Liver (tissue), 9 donors: Measurements from ENCODE around the gene LDLR. TPM values are rescaled to one million over a fixed set of nuclear protein-coding genes. Genes with fewer than 3 reads are reported as not detected.

Experiments
- DNase-seq: peaks from one replicate; pipeline ENCODE4 v3.0.0-alpha.2; 2017; ENCODE audit warnings: low spot score
- H3K27ac ChIP-seq, 2 donors: one replicate each; pipeline ENCODE4 v1.7.0; 2013; ENCODE audit warnings: inconsistent platforms in 2 of 2, low read length in 2 of 2, control low read depth in 1 of 2, low read depth in 1 of 2, mild to moderate bottlenecking in 1 of 2
- H3K27me3 ChIP-seq, 4 donors: one replicate each; pipeline versions ENCODE4 v1.6.1 to v1.7.0; 2013; ENCODE audit warnings: low read length in 3 of 4, inconsistent platforms in 1 of 4, mild to moderate bottlenecking in 1 of 4, moderate library complexity in 1 of 4; ENCODE audit not compliant: control insufficient read depth in 4 of 4, insufficient read depth in 4 of 4
- H3K36me3 ChIP-seq, 4 donors: one replicate each; pipeline versions ENCODE4 v1.6.1 to v1.7.0; 2013; ENCODE audit warnings: low read length in 3 of 4, mild to moderate bottlenecking in 3 of 4, low read depth in 1 of 4, moderate library complexity in 1 of 4; ENCODE audit not compliant: control insufficient read depth in 4 of 4, insufficient read depth in 3 of 4
- H3K4me1 ChIP-seq, 4 donors: one replicate each; pipeline versions ENCODE4 v1.6.1 to v1.7.0; 2013; ENCODE audit warnings: low read length in 3 of 4, mild to moderate bottlenecking in 3 of 4, moderate library complexity in 1 of 4; ENCODE audit not compliant: control insufficient read depth in 4 of 4, insufficient read depth in 4 of 4
- H3K4me3 ChIP-seq, 3 donors: one replicate each; pipeline versions ENCODE4 v1.6.1 to v1.7.0; 2013; ENCODE audit warnings: low read length in 3 of 3, control low read depth in 1 of 3, low read depth in 1 of 3, mild to moderate bottlenecking in 1 of 3
- H3K9ac ChIP-seq, 2 donors: one replicate each; pipeline ENCODE4 v1.7.0; 2013; ENCODE audit warnings: low read length in 2 of 2, mild to moderate bottlenecking in 2 of 2, moderate library complexity in 2 of 2, control low read depth in 1 of 2, low read depth in 1 of 2
- H3K9me3 ChIP-seq, 4 donors: one replicate each; pipeline versions ENCODE4 v1.6.1 to v1.7.0; 2013; ENCODE audit warnings: low read length in 3 of 4; ENCODE audit not compliant: control insufficient read depth in 4 of 4
- EGR1 ChIP-seq, 2 donors: IDR thresholded peaks; 2 replicates each; pipeline ENCODE4 v1.6.1; 2016 to 2018; ENCODE audit warnings: antibody characterized with exemption in 2 of 2, low read depth in 2 of 2
- FOXA1 ChIP-seq: IDR thresholded peaks from 2 replicates; pipeline ENCODE4 v1.6.1; 2016; ENCODE audit warnings: antibody characterized with exemption
- FOXA2 ChIP-seq: IDR thresholded peaks from 2 replicates; pipeline ENCODE4 v1.6.1; 2016; ENCODE audit warnings: antibody characterized with exemption
- GABPA ChIP-seq, 2 donors: IDR thresholded peaks in 1 of 2; conservative IDR thresholded peaks in 1 of 2; 2 replicates each; pipeline ENCODE4 v1.6.1; 2016; ENCODE audit warnings: antibody characterized with exemption in 2 of 2, mild to moderate bottlenecking in 1 of 2, moderate library complexity in 1 of 2
- HNF4A ChIP-seq, 2 donors: conservative IDR thresholded peaks; 2 replicates each; pipeline ENCODE4 v1.6.1; 2016; ENCODE audit warnings: antibody characterized with exemption in 2 of 2, mild to moderate bottlenecking in 2 of 2
- HNF4G ChIP-seq: IDR thresholded peaks from 2 replicates; pipeline ENCODE4 v1.6.1; 2016; ENCODE audit warnings: antibody characterized with exemption
- NR2F2 ChIP-seq: IDR thresholded peaks from 2 replicates; pipeline ENCODE4 v1.6.1; 2016; ENCODE audit warnings: antibody characterized with exemption
- RAD21 ChIP-seq, 2 donors: IDR thresholded peaks; 2 replicates each; pipeline ENCODE4 v1.6.1; 2016; ENCODE audit warnings: antibody characterized with exemption in 2 of 2, mild to moderate bottlenecking in 2 of 2
- RXRA ChIP-seq, 2 donors: IDR thresholded peaks; 2 replicates each; pipeline ENCODE4 v1.6.1; 2017 to 2018; ENCODE audit warnings: antibody characterized with exemption in 2 of 2, mild to moderate bottlenecking in 1 of 2
- SP1 ChIP-seq: IDR thresholded peaks from 2 replicates; pipeline ENCODE4 v1.6.1; 2018; ENCODE audit warnings: antibody characterized with exemption, mild to moderate bottlenecking
- WGBS: extraction: QIAGEN DNeasy Blood & Tissue Kit; methylation state at CpG from one replicate; pipeline ENCODE4 v1.1.7; 2013; 5-methylcytosine and 5-hydroxymethylcytosine counted together
- polyA plus RNA-seq, 2 donors: library from polyadenylated mRNA; stranded (reverse) in 1 of 2; unstranded in 1 of 2; fragments of 200-250 nt in 1 of 2; fragments of >200 nt in 1 of 2; fragmentation: Nextera tagmentation in 1 of 2; extraction: Ambion mirVana in 1 of 2; gene quantifications; one replicate each; pipeline versions ENCODE4 v1.2.1 to v1.2.3, GENCODE V29; 2013 to 2015
- total RNA-seq, 2 donors: library from RNA; depleted of rRNA; stranded (reverse); fragments of >200 nt; gene quantifications; one replicate each; pipeline ENCODE4 v1.2.3, GENCODE V29; 2014
- TF ChIP-seq, protein P1 (sequence below): IDR thresholded peaks from 2 replicates; pipeline ENCODE4 v1.6.1; 2016; ENCODE audit warnings: antibody characterized with exemption
- TF ChIP-seq, protein P2 (sequence below): fragments of 150-350 bp; IDR thresholded peaks from 2 replicates; pipeline ENCODE4 v1.5.1; 2017; ENCODE audit warnings: improper control_type of control experiment, low read depth, low read length; ENCODE audit not compliant: missing input control
- TF ChIP-seq, protein P3 (sequence below): IDR thresholded peaks from 2 replicates; pipeline ENCODE4 v1.6.1; 2016; ENCODE audit warnings: antibody characterized with exemption
- TF ChIP-seq, protein P4 (sequence below): IDR thresholded peaks from 2 replicates; pipeline ENCODE4 v1.6.1; 2016; ENCODE audit warnings: antibody characterized with exemption, mild to moderate bottlenecking
- TF ChIP-seq, protein P5 (sequence below): IDR thresholded peaks from 2 replicates; pipeline ENCODE4 v1.6.1; 2016; ENCODE audit warnings: antibody characterized with exemption
- donor health status: healthy.
- donor health status: healthy.
- donor health status: healthy.
- donor health status: healthy.
- donor health status: healthy.

Gene LDLR
- total and polyA plus RNA-seq, 4 donors = 17.3 to 141 (median 63.9) TPM

DNA sequence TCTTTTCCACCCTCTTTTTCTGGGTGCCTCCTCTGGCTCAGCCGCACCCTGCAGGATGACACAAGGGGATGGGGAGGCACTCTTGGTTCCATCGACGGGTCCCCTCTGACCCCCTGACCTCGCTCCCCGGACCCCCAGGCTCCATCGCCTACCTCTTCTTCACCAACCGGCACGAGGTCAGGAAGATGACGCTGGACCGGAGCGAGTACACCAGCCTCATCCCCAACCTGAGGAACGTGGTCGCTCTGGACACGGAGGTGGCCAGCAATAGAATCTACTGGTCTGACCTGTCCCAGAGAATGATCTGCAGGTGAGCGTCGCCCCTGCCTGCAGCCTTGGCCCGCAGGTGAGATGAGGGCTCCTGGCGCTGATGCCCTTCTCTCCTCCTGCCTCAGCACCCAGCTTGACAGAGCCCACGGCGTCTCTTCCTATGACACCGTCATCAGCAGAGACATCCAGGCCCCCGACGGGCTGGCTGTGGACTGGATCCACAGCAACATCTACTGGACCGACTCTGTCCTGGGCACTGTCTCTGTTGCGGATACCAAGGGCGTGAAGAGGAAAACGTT, 24.0 kb downstream of the LDLR start:
- H3K4me1 ChIP-seq = peaks cover 0 to 44% (median 24%) of the 10 kb centered on the region in 4 donors
- peaks cover 37 to 82% (median 67%) of the 10 kb centered on the region in 4 donors for H3K36me3 ChIP-seq
- no peak for DNase-seq
- 93% methylated on average over 27 of the region's 27 CpGs for WGBS
- TF ChIP-seq, protein P1, sequence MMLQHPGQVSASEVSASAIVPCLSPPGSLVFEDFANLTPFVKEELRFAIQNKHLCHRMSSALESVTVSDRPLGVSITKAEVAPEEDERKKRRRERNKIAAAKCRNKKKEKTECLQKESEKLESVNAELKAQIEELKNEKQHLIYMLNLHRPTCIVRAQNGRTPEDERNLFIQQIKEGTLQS = no peak
- TF ChIP-seq, protein P2, sequence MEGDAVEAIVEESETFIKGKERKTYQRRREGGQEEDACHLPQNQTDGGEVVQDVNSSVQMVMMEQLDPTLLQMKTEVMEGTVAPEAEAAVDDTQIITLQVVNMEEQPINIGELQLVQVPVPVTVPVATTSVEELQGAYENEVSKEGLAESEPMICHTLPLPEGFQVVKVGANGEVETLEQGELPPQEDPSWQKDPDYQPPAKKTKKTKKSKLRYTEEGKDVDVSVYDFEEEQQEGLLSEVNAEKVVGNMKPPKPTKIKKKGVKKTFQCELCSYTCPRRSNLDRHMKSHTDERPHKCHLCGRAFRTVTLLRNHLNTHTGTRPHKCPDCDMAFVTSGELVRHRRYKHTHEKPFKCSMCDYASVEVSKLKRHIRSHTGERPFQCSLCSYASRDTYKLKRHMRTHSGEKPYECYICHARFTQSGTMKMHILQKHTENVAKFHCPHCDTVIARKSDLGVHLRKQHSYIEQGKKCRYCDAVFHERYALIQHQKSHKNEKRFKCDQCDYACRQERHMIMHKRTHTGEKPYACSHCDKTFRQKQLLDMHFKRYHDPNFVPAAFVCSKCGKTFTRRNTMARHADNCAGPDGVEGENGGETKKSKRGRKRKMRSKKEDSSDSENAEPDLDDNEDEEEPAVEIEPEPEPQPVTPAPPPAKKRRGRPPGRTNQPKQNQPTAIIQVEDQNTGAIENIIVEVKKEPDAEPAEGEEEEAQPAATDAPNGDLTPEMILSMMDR = no peak
- TF ChIP-seq RAD21 (IDR thresholded peaks at IDR 0.05) (no peak), GABPA (IDR thresholded peaks at IDR 0.05 in 1 of 2, conservative IDR thresholded peaks at IDR 0.05 in 1 of 2) (no peak), RXRA (IDR thresholded peaks at IDR 0.05) (no peak), SP1 (no peak), EGR1 (IDR thresholded peaks at IDR 0.05; ENCODE audit: low read depth in 2 of 2) (no peak), HNF4A (conservative IDR thresholded peaks at IDR 0.05) (no peak), FOXA2 (no peak), NR2F2 (no peak), FOXA1 (no peak), HNF4G (no peak)
- TF ChIP-seq, protein P3, sequence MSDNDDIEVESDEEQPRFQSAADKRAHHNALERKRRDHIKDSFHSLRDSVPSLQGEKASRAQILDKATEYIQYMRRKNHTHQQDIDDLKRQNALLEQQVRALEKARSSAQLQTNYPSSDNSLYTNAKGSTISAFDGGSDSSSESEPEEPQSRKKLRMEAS = no peak
- TF ChIP-seq, protein P4, sequence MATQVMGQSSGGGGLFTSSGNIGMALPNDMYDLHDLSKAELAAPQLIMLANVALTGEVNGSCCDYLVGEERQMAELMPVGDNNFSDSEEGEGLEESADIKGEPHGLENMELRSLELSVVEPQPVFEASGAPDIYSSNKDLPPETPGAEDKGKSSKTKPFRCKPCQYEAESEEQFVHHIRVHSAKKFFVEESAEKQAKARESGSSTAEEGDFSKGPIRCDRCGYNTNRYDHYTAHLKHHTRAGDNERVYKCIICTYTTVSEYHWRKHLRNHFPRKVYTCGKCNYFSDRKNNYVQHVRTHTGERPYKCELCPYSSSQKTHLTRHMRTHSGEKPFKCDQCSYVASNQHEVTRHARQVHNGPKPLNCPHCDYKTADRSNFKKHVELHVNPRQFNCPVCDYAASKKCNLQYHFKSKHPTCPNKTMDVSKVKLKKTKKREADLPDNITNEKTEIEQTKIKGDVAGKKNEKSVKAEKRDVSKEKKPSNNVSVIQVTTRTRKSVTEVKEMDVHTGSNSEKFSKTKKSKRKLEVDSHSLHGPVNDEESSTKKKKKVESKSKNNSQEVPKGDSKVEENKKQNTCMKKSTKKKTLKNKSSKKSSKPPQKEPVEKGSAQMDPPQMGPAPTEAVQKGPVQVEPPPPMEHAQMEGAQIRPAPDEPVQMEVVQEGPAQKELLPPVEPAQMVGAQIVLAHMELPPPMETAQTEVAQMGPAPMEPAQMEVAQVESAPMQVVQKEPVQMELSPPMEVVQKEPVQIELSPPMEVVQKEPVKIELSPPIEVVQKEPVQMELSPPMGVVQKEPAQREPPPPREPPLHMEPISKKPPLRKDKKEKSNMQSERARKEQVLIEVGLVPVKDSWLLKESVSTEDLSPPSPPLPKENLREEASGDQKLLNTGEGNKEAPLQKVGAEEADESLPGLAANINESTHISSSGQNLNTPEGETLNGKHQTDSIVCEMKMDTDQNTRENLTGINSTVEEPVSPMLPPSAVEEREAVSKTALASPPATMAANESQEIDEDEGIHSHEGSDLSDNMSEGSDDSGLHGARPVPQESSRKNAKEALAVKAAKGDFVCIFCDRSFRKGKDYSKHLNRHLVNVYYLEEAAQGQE = no peak
- no peaks in the 10 kb centered on the region for H3K9me3 ChIP-seq
- H3K27ac ChIP-seq = peak overlapping the region; percentile 6 to 46
- no peak overlapping the region for H3K4me3 ChIP-seq
- H3K27me3 ChIP-seq = no peaks in the 10 kb centered on the region
- no peak overlapping the region for H3K9ac ChIP-seq

DNA sequence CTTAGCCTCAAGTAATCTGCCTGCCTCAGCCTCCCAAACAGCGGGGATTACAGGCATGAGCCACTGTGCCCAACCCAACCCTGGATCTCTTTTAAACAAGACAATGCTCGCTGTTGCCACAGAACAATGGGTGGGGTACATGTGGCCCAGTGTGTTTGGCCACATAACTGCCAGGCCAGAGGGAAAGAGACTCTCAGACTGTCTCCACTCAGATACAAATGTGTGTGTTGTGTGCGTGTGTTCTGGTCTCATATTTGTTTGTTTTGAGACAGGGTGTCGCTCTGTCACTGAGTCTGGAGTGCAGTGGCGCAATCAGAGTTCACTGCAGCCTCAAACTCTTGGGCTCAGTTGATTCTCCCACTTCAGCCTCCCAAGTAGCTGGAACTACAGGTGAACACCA, 25.8 kb downstream of the LDLR start:
- Histone ChIP-seq H3K9ac (no peak overlapping the region), H3K27ac (peak overlapping the region in 1 of 2 donors; percentile 59), H3K27me3 (no peaks in the 10 kb centered on the region), H3K4me3 (no peak overlapping the region), H3K4me1 (peaks cover 0 to 37% (median 23%) of the 10 kb centered on the region in 4 donors), H3K9me3 (no peaks in the 10 kb centered on the region), H3K36me3 (peaks cover 35 to 82% (median 70%) of the 10 kb centered on the region in 4 donors)
- TF ChIP-seq, protein P5, sequence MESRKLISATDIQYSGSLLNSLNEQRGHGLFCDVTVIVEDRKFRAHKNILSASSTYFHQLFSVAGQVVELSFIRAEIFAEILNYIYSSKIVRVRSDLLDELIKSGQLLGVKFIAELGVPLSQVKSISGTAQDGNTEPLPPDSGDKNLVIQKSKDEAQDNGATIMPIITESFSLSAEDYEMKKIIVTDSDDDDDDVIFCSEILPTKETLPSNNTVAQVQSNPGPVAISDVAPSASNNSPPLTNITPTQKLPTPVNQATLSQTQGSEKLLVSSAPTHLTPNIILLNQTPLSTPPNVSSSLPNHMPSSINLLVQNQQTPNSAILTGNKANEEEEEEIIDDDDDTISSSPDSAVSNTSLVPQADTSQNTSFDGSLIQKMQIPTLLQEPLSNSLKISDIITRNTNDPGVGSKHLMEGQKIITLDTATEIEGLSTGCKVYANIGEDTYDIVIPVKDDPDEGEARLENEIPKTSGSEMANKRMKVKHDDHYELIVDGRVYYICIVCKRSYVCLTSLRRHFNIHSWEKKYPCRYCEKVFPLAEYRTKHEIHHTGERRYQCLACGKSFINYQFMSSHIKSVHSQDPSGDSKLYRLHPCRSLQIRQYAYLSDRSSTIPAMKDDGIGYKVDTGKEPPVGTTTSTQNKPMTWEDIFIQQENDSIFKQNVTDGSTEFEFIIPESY = no peak
- TF ChIP-seq, protein P4 = no peak
- peak in 1 of 2 donors; percentile 9 for TF ChIP-seq RXRA (IDR thresholded peaks at IDR 0.05)
- TF ChIP-seq, protein P3 = no peak
- TF ChIP-seq FOXA2 = no peak
- no peak for TF ChIP-seq NR2F2
- 78% methylated on average over 5 of the region's 5 CpGs for WGBS
- no peak for DNase-seq
